ENCODE results near the gene MAPKBP1.

Gene MAPKBP1

GRCh38 chr15:41832208-41832607, 57.9 kb downstream of the MAPKBP1 start:
- H3K27ac ChIP-seq: no peak overlapping the region
- TF ChIP-seq CTCF (IDR thresholded peaks at IDR 0.05): no peak
- TF ChIP-seq ZFX (IDR thresholded peaks at IDR 0.05; ENCODE audit: borderline replicate concordance): no peak

- H3K27ac ChIP-seq: no peak overlapping the region
- no peak for TF ChIP-seq CTCF (IDR thresholded peaks at IDR 0.05)
- no peak for TF ChIP-seq ZFX (IDR thresholded peaks at IDR 0.05; ENCODE audit: borderline replicate concordance)
These were observed 58.6 kb downstream of the MAPKBP1 start for GRCh38 chr15:41832875-41833274.

- TF ChIP-seq CTCF (IDR thresholded peaks at IDR 0.05): no peak
- TF ChIP-seq ZFX (IDR thresholded peaks at IDR 0.05; ENCODE audit: borderline replicate concordance): no peak
- no peak overlapping the region for H3K27ac ChIP-seq
These were observed 59.8 kb downstream of the MAPKBP1 start for GRCh38 chr15:41834096-41834495.

- no peak for TF ChIP-seq CTCF (IDR thresholded peaks at IDR 0.05)
- no peak for TF ChIP-seq ZFX (IDR thresholded peaks at IDR 0.05; ENCODE audit: borderline replicate concordance)
- no peak overlapping the region for H3K27ac ChIP-seq
These were observed 61.8 kb downstream of the MAPKBP1 start for GRCh38 chr15:41836073-41836472.

- no peak overlapping the region for H3K27ac ChIP-seq
- no peak for TF ChIP-seq CTCF (IDR thresholded peaks at IDR 0.05)
- no peak for TF ChIP-seq ZFX (IDR thresholded peaks at IDR 0.05; ENCODE audit: borderline replicate concordance)
These were observed 62.6 kb downstream of the MAPKBP1 start for GRCh38 chr15:41836713-41837454.

- H3K27ac ChIP-seq: peak within 1 kb of the TSS; percentile 48
- TF ChIP-seq ZFX (IDR thresholded peaks at IDR 0.05; ENCODE audit: borderline replicate concordance): no peak
- TF ChIP-seq CTCF (IDR thresholded peaks at IDR 0.05): no peak
These were observed 64.2 kb downstream of the MAPKBP1 start, which contains the start of gene PLA2G4B for GRCh38 chr15:41838400-41838897. Gene PLA2G4B (plus strand): TSS chr15:41838847. CDS start chr15:41838914, 67 bp downstream.

- TF ChIP-seq CTCF (IDR thresholded peaks at IDR 0.05): no peak
- TF ChIP-seq ZFX (IDR thresholded peaks at IDR 0.05; ENCODE audit: borderline replicate concordance): no peak
- no peak overlapping the region for H3K27ac ChIP-seq
These were observed 65.7 kb downstream of the MAPKBP1 start for GRCh38 chr15:41839781-41840491.

Data from 22Rv1 (cell line).